Measurements from ENCODE around the gene CTCFL.
"Not testable (repeated sequence)": the region's sequence is repeated elsewhere in the genome, so short reads cannot be mapped to it uniquely, and the experiment has no call there.

Gene CTCFL

GRCh38 chr20:57536771-57537724, 12.1 kb upstream of the CTCFL start:
- no peak for DNase-seq

- DNase-seq: no peak
Observed at GRCh38 chr20:57536120-57536708, 11.3 kb upstream of the CTCFL start.

GRCh38 chr20:57535297-57535696, 10.4 kb upstream of the CTCFL start:
- no peak for DNase-seq

GRCh38 chr20:57532104-57532503, 7.2 kb upstream of the CTCFL start:
- DNase-seq: no peak

GRCh38 chr20:57530327-57530981, 5.5 kb upstream of the CTCFL start:
- no peak for DNase-seq

GRCh38 chr20:57529810-57530209, 4.9 kb upstream of the CTCFL start:
- no peak for DNase-seq

- no peak for DNase-seq
Observed at GRCh38 chr20:57529160-57529585, 4.2 kb upstream of the CTCFL start.

GRCh38 chr20:57528148-57528547, 3.2 kb upstream of the CTCFL start:
- no peak for DNase-seq

GRCh38 chr20:57527728-57528127, 2.8 kb upstream of the CTCFL start:
- no peak for DNase-seq

GRCh38 chr20:57526885-57527460, 2.0 kb upstream of the CTCFL start:
- no peak for DNase-seq

- DNase-seq: no peak
Observed at GRCh38 chr20:57526087-57526884, 1.3 kb upstream of the CTCFL start.

- no peak for DNase-seq
Observed at GRCh38 chr20:57525328-57526086, 567 bp upstream of the CTCFL start.

GRCh38 chr20:57523782-57524181, 1.2 kb downstream of the CTCFL start:
- DNase-seq: no peak

GRCh38 chr20:57522380-57523140, 2.4 kb downstream of the CTCFL start:
- no peak for DNase-seq

- no peak for DNase-seq
Observed at GRCh38 chr20:57517904-57518303, 7.0 kb downstream of the CTCFL start.

GRCh38 chr20:57514273-57514751, 10.6 kb downstream of the CTCFL start:
- peak; percentile 35 for DNase-seq

GRCh38 chr20:57513199-57513598, 11.7 kb downstream of the CTCFL start:
- DNase-seq: no peak

GRCh38 chr20:57512432-57512831, 12.5 kb downstream of the CTCFL start:
- DNase-seq: no peak

GRCh38 chr20:57511709-57512108, 13.2 kb downstream of the CTCFL start:
- not testable (repeated sequence) for DNase-seq

GRCh38 chr20:57509665-57510237, 15.2 kb downstream of the CTCFL start:
- DNase-seq: no peak
